ENCODE results near the gene TSN.
"Not testable (repeated sequence)": the region's sequence is repeated elsewhere in the genome, so short reads cannot be mapped to it uniquely, and the experiment has no call there.

TSN gene

DNA sequence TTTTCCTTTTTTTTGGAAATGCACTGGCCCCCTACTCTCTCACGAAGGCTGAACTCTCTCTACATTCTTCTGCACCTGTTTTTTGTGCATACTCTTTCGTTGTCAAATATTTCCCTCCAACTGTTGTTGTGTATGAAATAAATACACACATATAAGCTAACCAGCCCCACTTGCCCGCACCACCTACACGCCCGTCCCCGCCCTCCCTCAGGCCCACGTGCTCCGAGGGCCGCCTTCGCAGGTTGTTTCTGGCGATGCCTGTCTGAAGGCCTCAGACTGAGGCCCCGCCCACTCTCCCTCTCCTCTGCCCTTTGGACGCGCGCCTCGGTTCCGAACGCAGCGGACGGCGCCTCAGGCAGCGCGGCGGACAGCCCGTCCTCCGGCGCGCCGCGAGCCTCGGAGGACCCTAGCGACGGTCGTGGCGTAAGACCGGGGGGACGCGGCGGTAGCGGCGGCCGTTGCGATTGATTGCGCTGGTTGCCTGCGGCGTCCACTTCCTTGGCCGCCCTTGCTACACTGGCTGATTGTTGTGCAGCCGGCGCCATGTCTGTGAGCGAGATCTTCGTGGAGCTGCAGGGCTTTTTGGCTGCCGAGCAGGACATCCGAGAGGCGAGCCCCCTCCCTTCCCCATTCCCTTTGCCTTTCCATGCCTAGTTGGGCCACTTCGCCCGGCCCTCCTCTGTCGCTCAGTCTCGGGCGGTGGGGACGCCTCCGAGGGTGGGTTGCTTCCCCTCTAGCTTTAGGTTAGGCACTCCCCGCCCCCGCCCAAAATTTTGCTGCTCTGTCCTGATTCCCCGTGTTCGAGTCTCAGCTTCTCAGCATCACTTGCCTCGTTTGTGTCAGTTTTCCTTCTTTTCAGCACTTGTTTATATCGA is at the start of gene TSN:
Gene TSN, plus strand, starts transcription at position 415 of the 875 bp plus-strand sequence. Its CDS starts 129 bp downstream, at position 544.
- DNase-seq, result peak; percentile 95

DNA sequence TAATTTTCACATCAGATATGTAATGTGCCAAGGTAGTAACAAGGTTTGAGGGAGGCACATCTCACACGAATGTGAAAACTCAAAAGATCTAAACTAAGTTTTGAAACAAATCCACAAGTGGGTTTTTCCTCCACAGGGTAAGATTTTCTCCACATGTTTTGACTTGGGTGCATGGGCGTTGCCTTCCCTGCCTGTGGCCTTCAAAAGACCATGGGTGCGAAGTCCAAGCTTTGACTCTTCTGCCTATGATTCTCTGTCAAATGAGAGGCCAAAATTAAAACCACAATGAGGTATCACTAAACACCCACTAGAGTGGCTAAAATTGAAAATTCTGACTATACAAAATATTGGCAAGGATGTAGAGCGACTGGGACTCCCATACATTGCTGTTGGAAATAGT is 49.5 kb upstream of the TSN start:
- DNase-seq, result no peak

DNA sequence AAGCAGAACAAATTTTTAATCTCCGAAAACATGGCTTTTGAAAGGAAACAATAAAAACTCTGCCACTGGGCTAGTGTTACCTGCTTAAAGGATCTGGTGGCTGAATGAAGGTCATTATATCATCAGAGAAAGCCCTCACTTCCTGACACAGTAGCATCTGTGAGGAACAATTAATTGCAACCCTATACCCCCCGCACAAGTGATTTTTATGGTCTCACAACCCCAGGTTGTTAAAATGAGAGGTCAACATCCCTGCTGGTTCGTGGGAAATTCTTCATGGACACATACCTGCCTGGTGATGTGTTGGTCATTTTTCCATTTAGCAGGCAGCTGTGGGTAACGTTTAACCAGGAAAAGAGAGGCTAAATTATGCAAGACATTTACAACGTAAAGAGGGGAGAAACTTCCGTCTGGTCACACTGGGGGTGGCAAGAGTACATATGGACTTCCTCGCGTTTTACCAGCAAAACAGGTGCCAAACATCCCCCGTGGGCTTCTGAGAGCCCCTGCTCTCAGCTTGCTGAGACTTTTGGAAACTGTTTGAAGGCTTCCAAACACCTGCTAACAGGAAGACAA is 48.0 kb upstream of the TSN start:
- no peak for DNase-seq

DNA sequence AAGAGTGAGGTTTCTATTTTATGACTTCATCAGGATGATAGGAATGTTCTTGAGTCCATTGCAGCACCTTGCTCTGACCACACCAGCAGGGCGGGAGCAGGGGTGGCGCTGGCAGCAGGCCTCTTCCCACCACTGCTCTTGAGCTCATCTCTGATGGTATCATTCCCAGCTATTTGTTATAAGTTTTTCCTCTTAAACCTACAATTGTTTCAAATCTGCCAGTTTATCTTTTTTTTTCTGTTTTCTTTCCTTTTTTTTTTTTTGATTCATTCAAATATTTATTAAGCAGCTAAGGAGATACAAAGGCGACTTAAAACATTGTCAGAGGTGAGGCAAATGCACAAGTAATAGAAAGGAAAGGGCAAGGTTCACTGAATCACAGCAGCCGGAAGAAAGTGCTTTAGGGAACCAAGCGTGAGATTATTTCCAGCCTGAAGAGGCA is 47.5 kb upstream of the TSN start:
- no peak for DNase-seq

DNA sequence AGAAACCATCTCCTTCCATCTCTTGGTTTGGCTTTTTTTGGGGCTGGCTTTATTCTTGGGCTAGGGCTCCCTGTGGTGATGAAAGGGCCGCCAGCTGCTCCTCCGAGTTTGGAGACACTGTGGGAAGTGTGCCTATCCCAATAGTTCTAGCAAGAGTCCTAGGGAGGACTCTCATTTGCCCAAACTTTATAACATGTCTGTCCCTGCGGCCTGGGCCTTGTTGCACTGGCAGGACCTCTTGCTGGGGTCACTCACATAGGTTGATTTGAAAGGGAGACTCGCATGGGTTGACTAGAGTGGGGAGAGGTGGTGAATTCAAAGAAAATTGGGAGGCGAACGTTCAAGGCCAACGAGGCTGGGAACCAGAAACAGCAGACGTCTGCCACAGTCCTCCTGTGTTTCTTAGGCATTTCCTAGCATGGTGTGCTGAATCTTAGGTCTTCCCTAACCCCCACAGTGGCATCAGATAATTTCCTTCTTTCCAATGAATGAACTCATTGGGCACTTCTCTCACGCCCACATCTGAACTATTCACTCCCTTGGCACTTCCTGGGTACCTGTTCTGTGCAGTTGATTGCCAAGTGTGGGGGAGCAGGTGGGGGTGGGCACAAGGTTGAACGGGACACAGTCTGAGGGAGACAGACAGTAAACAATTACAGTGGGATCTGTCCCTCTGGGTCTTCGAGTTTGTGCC is 45.5 kb upstream of the TSN start:
- no peak for DNase-seq

DNA sequence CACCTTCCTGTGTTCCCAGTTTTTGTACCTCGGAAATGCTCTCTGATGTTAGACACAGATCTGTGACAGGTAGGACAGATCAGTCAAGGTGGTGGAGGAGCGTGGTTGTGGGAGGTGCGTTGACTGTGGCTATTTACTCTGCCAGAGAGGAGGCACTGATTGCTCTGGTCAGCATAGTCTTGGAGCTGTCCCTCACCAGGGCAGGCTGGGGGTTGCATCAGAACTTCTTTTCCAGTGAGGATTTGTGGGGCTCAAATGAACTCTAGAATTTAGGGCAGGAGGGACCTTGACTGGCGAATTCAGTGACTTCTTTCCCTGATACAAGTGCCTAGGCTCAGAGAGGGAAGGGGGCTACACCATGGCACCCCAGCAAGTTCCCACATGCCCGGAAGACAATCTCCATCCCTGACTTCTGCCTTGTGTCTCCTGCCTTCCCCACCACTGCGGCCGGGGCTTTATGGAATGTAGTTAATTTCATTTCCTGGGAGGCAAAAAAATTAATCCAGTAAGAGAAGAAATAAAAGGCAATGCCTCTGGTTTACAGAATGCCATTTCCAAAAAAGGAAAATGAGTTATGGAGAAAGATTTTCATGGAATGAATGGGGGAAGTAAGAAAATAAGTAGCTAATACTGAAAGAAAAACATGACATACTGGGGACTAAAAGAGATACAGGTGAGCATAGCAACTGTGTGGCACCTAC is 44.8 kb upstream of the TSN start:
- no peak for DNase-seq

DNA sequence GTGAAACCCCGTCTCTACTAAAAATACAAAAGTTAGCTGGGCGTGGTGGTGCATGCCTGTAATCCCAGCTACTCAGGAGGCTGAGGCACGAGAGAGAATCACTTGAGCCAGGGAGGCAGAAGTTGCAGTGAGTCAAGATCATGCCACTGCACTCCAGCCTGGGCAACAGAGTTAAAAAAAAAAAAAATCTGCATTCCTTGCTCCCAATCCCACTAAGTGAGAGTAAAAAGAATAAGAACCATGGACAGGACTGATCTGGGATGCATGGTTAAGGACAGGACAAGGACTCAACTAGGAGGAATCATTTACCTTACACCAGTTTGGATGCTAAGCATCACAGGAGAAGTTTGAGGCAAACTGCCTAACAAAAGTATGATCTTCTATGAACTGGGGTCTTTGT is 44.0 kb upstream of the TSN start:
- DNase-seq, result not testable (repeated sequence)

DNA sequence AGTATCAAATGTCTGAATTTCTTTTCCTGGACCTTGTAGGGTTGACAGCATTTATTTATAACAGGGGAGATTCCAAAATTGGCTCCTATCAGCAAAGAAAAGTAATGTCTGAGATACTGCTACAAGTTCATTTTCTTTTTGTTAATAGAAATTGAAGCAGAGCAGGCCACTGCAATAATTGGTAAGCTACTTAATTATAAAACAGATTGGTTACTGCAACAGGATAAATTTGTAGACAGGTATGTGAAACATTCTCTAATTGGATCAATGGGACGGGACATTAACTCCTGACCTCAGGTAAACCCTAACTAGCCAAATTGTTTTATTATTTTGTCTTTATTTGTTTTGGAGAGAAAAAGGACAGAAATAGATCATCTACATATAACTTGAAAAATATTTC is 39.3 kb upstream of the TSN start:
- DNase-seq, result no peak

DNA sequence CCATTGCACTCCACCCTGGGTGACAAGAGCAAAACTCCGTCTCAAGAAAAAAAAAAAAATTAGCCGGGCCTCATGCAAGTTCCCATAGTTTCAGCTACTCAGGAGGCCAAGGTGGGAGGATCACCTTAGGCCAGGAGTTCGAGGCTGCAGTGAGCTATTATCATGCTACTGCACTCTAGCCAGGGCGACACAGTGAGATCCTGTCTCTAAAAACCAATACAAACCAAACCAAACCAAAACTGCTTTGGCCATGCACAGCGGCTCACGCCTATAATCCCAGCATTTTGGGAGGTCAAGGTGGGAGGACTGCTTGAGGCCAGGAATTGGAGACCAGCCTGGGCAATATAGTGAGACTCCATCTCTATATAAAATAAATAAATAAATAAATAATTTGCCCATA is 37.9 kb upstream of the TSN start:
- DNase-seq, result no peak

DNA sequence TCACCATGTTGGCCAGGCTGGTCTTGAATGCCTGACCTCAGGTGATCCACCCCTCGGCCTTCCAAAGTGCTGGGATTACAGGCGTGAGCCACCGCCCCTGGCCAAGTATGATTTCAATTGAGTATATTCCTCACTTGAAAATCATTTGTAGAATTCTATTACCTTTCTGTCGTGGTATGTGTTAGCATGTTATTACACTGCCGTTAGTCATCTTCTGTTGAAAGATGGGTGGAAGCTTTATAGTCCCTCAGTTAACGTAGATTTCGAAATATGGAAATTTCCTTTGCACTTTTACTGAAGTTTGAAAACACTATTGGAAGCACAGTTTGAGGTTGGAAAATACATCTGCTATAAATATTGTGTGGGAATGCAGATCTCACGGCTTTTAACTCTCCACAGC is 33.5 kb upstream of the TSN start:
- no peak for DNase-seq

DNA sequence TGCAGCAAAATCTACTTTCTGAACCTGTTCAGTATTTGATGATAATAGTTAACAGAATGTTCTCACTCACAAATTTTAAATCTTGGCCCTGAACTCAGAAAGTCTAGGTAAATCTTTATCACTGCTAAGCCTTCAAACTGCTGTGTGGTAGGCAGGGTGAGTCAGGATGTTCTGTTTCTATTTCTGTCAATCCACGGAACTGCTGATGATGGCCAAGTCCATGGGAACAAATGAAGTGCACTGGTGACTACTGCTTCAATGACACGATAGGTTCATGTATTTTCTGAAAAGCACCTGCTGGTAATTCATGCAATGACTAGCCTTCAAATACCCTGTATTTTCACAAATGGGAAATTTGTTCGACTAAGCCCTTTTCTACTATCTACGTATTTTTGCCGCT is 33.0 kb upstream of the TSN start:
- no peak for DNase-seq

DNA sequence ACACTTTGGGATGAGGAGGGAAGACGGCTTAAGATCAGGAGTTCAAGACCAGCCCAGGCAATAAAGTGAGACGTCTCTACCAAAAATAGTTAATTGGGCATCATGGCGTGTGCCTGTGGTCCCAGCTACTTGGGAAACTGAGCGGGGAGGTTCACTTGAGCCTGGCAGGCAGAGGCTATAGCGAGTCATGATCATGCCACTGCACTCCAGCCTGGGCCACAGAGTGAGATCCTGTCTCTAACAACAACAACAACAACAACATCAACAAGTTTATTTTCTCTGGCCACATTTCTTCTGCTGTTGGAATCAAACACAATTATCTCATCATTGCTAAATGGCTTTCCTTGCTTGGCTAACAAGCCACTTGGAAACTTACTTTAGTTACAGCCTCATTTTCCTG is 32.1 kb upstream of the TSN start:
- DNase-seq, result no peak

DNA sequence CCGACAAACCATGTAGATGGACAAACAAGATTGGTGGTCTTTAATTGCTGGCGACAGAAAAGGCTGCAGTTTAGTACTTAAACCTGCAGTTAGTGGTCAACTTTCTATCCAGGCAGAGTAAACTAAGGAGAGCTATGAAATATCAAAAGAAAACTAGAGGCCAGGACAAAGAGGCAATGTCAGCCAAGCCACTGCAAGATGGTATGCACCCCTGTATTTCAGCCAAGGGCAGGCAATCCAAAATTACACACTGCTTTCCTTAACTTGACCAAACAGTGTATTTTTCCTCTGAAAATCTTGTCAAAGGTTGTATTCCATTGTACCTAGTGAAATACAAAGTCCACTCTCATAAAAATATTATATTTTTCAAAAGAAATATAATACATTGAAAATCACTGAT is 28.1 kb upstream of the TSN start:
- DNase-seq, result no peak

DNA sequence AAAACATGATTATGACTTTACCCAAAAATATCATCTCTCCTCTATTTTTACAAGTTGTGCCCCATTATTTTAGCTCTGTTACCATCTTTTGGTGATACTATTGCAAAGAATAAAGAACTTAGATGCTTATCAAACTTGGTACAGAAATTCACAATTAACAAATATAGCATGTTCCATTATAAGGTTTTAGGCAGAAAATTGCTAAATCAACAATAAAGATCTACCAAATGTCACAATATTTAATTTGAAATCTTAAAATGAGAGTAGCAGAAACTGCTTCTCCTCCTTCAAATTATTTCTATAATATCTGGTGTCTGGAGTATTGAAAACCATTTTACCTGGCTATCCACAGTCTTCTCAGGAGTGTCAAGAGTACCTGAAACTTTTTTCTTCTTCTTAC is 27.5 kb upstream of the TSN start:
- DNase-seq, result no peak

DNA sequence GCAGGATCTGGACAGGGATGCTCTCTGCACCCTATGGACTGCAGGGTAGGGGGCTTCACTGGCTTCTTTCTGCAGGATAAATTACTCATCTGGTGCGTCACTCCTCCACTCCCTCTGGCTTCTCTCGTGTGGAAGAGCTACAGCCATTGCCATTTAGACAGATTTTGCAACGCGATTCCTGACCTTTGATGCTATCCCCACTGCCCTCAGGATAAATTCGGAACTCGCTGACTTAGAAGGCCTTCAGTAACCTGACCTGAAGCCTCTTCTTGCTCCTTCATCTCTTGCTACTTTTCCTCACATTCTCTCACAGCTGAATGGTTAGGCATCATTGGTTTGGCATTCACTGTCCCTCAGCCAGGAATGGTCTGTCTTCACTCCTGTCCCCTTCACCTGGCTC is 24.1 kb upstream of the TSN start:
- DNase-seq, result no peak

DNA sequence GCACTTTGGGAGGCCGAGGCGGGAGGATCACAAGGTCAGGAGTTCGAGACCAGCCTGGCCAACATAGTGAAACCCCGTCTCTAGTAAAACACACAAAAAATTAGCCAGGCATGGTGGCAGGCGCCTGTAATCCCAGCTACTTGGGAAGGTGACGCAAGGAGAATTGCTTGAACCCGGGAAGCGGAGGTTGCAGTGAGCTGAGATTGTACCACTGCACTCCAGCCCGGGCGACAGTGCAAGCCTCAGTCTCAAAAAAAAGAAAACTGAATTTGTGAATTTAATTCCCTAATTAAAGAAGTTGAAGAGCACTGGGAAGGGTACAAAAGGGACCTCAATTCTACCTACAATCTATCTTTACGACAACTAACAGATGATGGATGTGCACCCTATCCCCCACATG is 20.9 kb upstream of the TSN start:
- DNase-seq, result not testable (repeated sequence)

DNA sequence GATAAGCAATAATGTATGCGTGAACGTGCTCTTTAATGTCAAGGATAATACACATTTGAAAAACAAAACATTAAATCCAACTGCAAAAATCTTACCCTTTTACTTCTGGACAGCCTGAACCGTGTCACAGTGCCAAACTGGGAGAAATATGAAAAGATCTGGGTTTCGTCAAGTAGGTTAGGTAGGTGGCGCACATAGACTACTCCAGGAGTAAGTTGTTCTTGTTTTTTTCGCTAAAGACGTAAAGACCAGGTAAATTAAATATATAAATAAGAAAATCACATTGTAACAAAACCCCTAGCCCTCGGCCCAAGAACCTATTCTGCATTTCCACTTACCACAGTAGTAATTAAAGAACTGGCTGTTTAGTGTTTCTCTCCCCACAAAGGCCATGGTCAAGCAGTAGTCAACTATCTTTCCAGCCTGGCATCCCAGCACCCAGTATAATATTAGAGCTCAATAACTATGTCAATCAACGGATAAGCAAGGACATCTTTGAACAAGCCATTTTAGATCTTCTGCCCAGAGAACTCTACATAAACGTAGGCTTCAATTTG is 19.9 kb upstream of the TSN start:
- no peak for DNase-seq

DNA sequence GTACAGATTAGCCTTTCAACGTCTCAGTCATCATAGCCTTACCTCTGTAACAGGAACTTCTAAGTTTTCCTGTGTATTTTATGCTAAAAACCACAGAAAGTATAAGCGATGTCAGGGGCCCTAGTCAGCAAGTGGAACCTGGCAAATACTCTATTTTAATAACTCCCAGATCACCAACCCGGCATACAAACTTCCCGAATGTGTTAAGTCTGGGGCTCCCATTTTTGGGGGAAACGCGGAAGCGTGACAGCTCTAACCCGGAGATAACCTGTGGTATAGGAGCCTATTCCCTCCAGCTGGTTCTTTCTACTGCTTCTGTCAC is 19.4 kb upstream of the TSN start:
- no peak for DNase-seq

DNA sequence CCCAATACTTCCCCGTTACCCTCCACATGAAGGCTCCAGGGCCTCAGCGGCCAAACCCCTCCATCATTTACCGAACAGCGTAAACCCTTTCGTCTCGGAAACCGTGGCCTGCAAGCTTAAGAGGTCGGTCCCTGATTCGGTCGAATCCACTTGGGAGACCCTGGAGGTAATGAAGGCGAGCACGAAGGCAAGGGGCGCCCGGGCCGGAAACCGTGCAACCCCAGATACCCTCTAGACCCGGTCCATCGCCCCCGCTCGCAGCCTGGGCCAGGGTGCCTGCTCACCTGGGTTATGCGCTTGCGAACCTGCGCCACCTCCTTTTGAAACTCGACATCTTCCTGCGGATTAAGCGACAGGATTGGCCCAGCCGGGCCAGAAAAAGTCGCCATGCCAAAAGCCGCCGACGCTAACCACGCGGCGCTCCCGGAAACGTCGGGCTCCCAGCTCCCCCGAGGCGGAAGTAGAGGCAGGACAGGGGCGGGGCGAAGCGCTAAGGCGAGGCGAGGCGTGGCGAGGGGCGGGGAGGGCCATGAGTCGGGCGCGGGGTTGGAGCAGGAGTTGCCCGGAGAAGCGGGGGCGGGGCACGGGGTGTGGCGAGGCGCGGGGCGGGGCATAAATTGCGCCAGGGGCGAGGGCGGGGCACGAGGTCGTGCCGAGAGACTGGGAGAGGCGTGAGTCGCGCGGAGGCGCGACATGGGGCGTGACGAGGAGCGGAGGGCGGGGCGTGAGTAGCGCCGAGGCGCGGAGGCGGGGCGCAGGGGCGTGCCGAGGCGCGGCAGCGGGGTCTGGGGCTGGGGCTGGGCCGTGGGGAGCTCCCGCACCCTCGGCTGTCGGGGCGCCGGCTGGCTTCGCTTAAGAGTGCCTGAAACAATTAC is 18.8 kb upstream of the TSN start, which contains the start of gene NIFK:
Gene NIFK, minus strand, starts transcription at position 414 of the 875 bp plus-strand sequence. Its CDS starts 25 bp downstream, at position 389.
- peak; percentile 92 for DNase-seq

DNA sequence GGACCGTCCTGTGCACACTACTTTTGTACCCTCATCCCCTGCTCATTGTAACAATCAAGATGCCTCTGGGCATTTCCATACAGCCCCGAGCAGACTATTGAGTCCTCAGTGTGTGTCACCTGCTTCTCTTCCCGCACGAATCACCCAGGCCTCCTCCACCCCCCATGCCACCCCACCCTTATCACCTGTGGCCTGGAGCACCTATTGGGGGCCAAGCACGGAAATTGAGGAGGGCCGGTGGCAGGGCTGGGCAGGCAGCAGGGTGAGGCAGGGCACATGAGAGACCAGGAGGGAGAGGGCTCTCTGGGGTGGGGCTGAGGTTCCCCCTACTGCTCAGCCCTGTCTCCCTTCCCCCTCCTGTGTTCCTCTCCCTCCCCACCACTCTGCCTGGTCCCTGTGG is 14.5 kb upstream of the TSN start:
- no peak for DNase-seq

DNA sequence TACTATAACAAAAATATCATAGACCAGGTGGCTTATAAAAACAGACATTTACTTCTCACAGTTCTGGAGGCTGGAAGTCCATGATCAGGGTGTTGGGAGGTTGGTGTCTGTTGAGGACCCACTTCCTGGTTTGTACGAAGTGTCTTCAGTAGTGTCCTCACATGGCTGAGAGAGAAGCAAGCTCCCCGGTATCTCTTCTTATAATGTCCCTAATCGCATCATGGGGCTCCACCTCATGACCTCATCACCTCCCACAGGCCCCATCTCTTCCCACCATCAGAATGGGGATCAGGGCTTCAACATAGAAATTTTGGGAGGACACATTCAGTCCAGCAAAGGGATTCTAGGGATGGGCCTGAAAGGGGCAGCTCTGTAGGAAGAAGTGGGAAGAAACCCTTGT is 14.0 kb upstream of the TSN start:
- no peak for DNase-seq

DNA sequence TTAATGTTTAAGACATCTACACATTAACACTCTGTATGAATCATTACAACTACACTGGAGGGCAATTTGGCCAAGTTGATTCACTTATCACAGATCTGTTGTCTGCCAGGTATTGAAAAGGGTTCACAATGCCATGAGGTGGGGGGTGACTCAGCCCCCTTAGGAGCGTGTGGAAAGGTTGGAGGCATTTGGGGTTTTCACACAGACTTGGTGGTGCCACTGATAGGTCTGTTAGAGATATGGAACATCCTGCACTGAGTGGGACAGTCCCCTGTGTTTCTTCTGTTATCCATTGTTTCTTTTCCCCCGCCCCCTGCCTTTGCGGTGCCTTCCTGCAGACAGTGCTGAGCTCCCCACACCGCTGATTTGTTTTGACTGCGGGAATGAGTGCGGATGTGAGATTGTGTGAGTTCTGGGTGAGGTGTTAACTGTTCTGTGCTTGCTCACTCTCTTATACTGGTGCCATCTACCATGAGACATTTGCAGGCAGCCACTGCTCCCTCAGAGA is 9.3 kb upstream of the TSN start:
- DNase-seq, result no peak

All from NCI-H510A (cell line).